ENCODE data around the gene ZNF335. TPM values are rescaled to one million over a fixed set of nuclear protein-coding genes. Genes with fewer than 3 reads are reported as not detected.

ZNF335 gene
- 31.1 to 33.5 TPM (median 31.6 TPM) in 3 replicates for total RNA-seq

GRCh38 chr20:45971675-45972499, at the start of gene ZNF335:
Gene ZNF335 (minus strand): TSS chr20:45972203. CDS start chr20:45971410, 793 bp downstream.
- peaks cover 16% of the 10 kb centered on the region for H3K4me1 Mint-ChIP-seq
- peak; percentile 87 to 96 for DNase-seq (ENCODE audit: low spot score in 2 of 2, unreplicated experiment in 2 of 2)
- H3K27me3 Mint-ChIP-seq (ENCODE audit: low read depth) = peaks cover 4% of the 10 kb centered on the region
- peak; percentile 63 for TF ChIP-seq CTCF (IDR thresholded peaks at IDR 0.05; ENCODE audit: unreplicated experiment)
- H3K9me3 Mint-ChIP-seq = no peaks in the 10 kb centered on the region
- H3K27ac Mint-ChIP-seq = peak within 1 kb of the TSS; percentile 100
- H3K4me3 Mint-ChIP-seq = peak within 1 kb of the TSS; percentile 75
- H3K36me3 Mint-ChIP-seq = peaks cover 6% of the 10 kb centered on the region

GRCh38 chr20:46020555-46020954, 48.6 kb upstream of the ZNF335 start:
- no peaks in the 10 kb centered on the region for H3K9me3 Mint-ChIP-seq
- peaks cover 49% of the 10 kb centered on the region for H3K27me3 Mint-ChIP-seq (ENCODE audit: low read depth)
- peaks cover 5% of the 10 kb centered on the region for H3K4me1 Mint-ChIP-seq
- H3K27ac Mint-ChIP-seq = no peak overlapping the region
- peak overlapping the region; percentile 81 for H3K4me3 Mint-ChIP-seq
- no peaks in the 10 kb centered on the region for H3K36me3 Mint-ChIP-seq
- no peak for DNase-seq (ENCODE audit: low spot score in 2 of 2, unreplicated experiment in 2 of 2)
- no peak for TF ChIP-seq CTCF (IDR thresholded peaks at IDR 0.05; ENCODE audit: unreplicated experiment)

GRCh38 chr20:46018611-46019010, 46.6 kb upstream of the ZNF335 start:
- DNase-seq (ENCODE audit: low spot score in 2 of 2, unreplicated experiment in 2 of 2) = no peak
- no peak for TF ChIP-seq CTCF (IDR thresholded peaks at IDR 0.05; ENCODE audit: unreplicated experiment)
- Mint-ChIP-seq H3K27ac (no peak overlapping the region), H3K36me3 (no peaks in the 10 kb centered on the region), H3K9me3 (no peaks in the 10 kb centered on the region), H3K4me3 (no peak overlapping the region), H3K4me1 (peaks cover 9% of the 10 kb centered on the region), H3K27me3 (ENCODE audit: low read depth) (peaks cover 45% of the 10 kb centered on the region)

GRCh38 chr20:46018112-46018511, 46.1 kb upstream of the ZNF335 start:
- no peak for TF ChIP-seq CTCF (IDR thresholded peaks at IDR 0.05; ENCODE audit: unreplicated experiment)
- H3K27me3 Mint-ChIP-seq (ENCODE audit: low read depth) = peaks cover 44% of the 10 kb centered on the region

GRCh38 chr20:46017272-46017671, 45.3 kb upstream of the ZNF335 start:
- H3K4me3 Mint-ChIP-seq = no peak overlapping the region
- peaks cover 9% of the 10 kb centered on the region for H3K4me1 Mint-ChIP-seq
- peaks cover 45% of the 10 kb centered on the region for H3K27me3 Mint-ChIP-seq (ENCODE audit: low read depth)
- no peak for TF ChIP-seq CTCF (IDR thresholded peaks at IDR 0.05; ENCODE audit: unreplicated experiment)
- DNase-seq (ENCODE audit: low spot score in 2 of 2, unreplicated experiment in 2 of 2) = no peak
- no peaks in the 10 kb centered on the region for H3K9me3 Mint-ChIP-seq
- H3K27ac Mint-ChIP-seq = no peak overlapping the region
- H3K36me3 Mint-ChIP-seq = no peaks in the 10 kb centered on the region

More at GRCh38 chr20:46018112-46018511, 46.1 kb upstream of the ZNF335 start:
- Mint-ChIP-seq H3K36me3 (no peaks in the 10 kb centered on the region), H3K9me3 (no peaks in the 10 kb centered on the region), H3K27ac (no peak overlapping the region), H3K4me1 (peaks cover 9% of the 10 kb centered on the region), H3K4me3 (no peak overlapping the region)
- DNase-seq (ENCODE audit: low spot score in 2 of 2, unreplicated experiment in 2 of 2) = no peak

Measured in mesothelial cell of epicardium (in vitro differentiated cells).